Neural cell (in vitro differentiated cells): ENCODE results near the gene CTRL. TPM values are rescaled to one million over a fixed set of nuclear protein-coding genes. Genes with fewer than 3 reads are reported as not detected.
A peak's percentile ranks its signal among the peaks of the same experiment; 100 is the strongest.

Experiments used
- H2AFZ ChIP-seq: fragments of 200-600, 300-800 bp; sonication (generic), shearing (Covaris generic); 2 replicates; pipeline ENCODE4 v1.6.0; 2014; ENCODE audit warnings: low read depth, mild to moderate bottlenecking, antibody characterized with exemption, low read length, moderate library complexity
- H3F3A ChIP-seq: fragments of 200-600 bp; shearing (Covaris generic); 2 replicates; pipeline ENCODE4 v1.6.1; 2016; ENCODE audit warnings: mild to moderate bottlenecking, moderate library complexity, mixed read lengths, antibody characterized with exemption, low read length; ENCODE audit not compliant: insufficient read depth, poor library complexity, severe bottlenecking
- H3K27ac ChIP-seq: fragments of 200-600, 300-800 bp; sonication (generic), shearing (Covaris generic); 2 replicates; pipeline ENCODE4 v1.5.1; 2014; ENCODE audit warnings: mild to moderate bottlenecking, low read length, moderate library complexity
- H3K27me3 ChIP-seq: fragments of 300-800, 200-600 bp; sonication (generic), shearing (Covaris generic); 2 replicates; pipeline ENCODE4 v1.6.0; 2014; ENCODE audit warnings: mild to moderate bottlenecking, low read depth, low read length, moderate library complexity; ENCODE audit not compliant: insufficient read depth
- H3K36me3 ChIP-seq: fragments of 300-800, 200-600 bp; sonication (generic), shearing (Covaris generic); 2 replicates; pipeline ENCODE4 v1.5.1; 2014; ENCODE audit warnings: mild to moderate bottlenecking, antibody characterized with exemption, low read length, moderate library complexity; ENCODE audit not compliant: insufficient read depth
- H3K4me2 ChIP-seq: fragments of 300-800, 200-600 bp; sonication (generic), shearing (Covaris generic); 2 replicates; pipeline ENCODE4 v1.6.0; 2014; ENCODE audit warnings: mild to moderate bottlenecking, low read length
- H3K4me3 ChIP-seq: fragments of 300-800, 200-600 bp; sonication (generic), shearing (Covaris generic); 2 replicates; pipeline ENCODE4 v1.5.1; 2014; ENCODE audit warnings: mild to moderate bottlenecking, low read length, moderate library complexity
- H3K79me2 ChIP-seq: fragments of 200-600 bp; shearing (Covaris generic); replicated peaks from 2 replicates; pipeline ENCODE4 v1.6.0; 2014; ENCODE audit warnings: mild to moderate bottlenecking, low read length, moderate library complexity; ENCODE audit not compliant: insufficient read depth
- H3K9ac ChIP-seq: fragments of 300-800, 200-600 bp; sonication (generic), shearing (Covaris generic); 2 replicates; pipeline ENCODE4 v1.6.1; 2016; ENCODE audit warnings: mild to moderate bottlenecking, low read length, mixed read lengths
- H3K9me2 ChIP-seq: fragments of 200-600 bp; shearing (Covaris generic); 2 replicates; pipeline ENCODE4 v1.6.1; 2016; ENCODE audit warnings: mild to moderate bottlenecking, low read length, mixed read lengths; ENCODE audit not compliant: insufficient read depth
- H3K9me3 ChIP-seq: fragments of 200-600, 300-800 bp; sonication (generic), shearing (Covaris generic); 2 replicates; pipeline ENCODE4 v1.6.1; 2016; ENCODE audit warnings: mild to moderate bottlenecking, mixed run types, low read length, moderate library complexity, mixed read lengths
- H4K20me1 ChIP-seq: fragments of 200-600 bp; shearing (Covaris generic); 2 replicates; pipeline ENCODE4 v1.6.1; 2016; ENCODE audit warnings: mild to moderate bottlenecking, mixed run types; ENCODE audit not compliant: insufficient read depth
- CTCF ChIP-seq: fragments of 450-650 bp; IDR thresholded peaks from 2 replicates; pipeline ENCODE4 v1.5.1; 2014; ENCODE audit warnings: antibody characterized with exemption, mild to moderate bottlenecking, moderate library complexity; ENCODE audit not compliant: poor library complexity, severe bottlenecking
- EP300 ChIP-seq: fragments of 450-650 bp; conservative IDR thresholded peaks from 2 replicates; pipeline ENCODE4 v1.6.1; 2014; ENCODE audit warnings: antibody characterized with exemption, mild to moderate bottlenecking, moderate library complexity; ENCODE audit not compliant: poor library complexity, severe bottlenecking
- EZH2 ChIP-seq: fragments of 200-600, 300-800 bp; shearing (Covaris generic), sonication (generic); IDR thresholded peaks from 2 replicates; pipeline ENCODE4 v1.6.1; 2014; ENCODE audit warnings: antibody characterized with exemption, low read length, borderline replicate concordance, mild to moderate bottlenecking; ENCODE audit not compliant: insufficient read depth, poor library complexity, severe bottlenecking
- MXI1 ChIP-seq: fragments of 450-650 bp; conservative IDR thresholded peaks from 2 replicates; pipeline ENCODE4 v1.6.1; 2014; ENCODE audit warnings: antibody characterized with exemption, mild to moderate bottlenecking; ENCODE audit not compliant: poor library complexity, severe bottlenecking
- POLR2AphosphoS5 ChIP-seq: IDR thresholded peaks from 2 replicates; pipeline ENCODE4 v1.6.1; 2012
- RAD21 ChIP-seq: fragments of 450-650 bp; conservative IDR thresholded peaks from 2 replicates; pipeline ENCODE4 v1.6.1; 2014; ENCODE audit warnings: antibody characterized with exemption, mild to moderate bottlenecking, moderate library complexity
- REST ChIP-seq: IDR thresholded peaks from 2 replicates; pipeline ENCODE4 v1.6.1; 2012; ENCODE audit warnings: borderline replicate concordance
- SMC3 ChIP-seq: fragments of 450-650 bp; conservative IDR thresholded peaks from 2 replicates; pipeline ENCODE4 v1.6.1; 2014; ENCODE audit warnings: antibody characterized with exemption, mild to moderate bottlenecking, moderate library complexity; ENCODE audit not compliant: poor library complexity
- TAF1 ChIP-seq: IDR thresholded peaks from 2 replicates; pipeline ENCODE4 v1.6.1; 2012; ENCODE audit warnings: low read depth
- polyA plus RNA-seq: library from polyadenylated mRNA; depleted of rRNA; stranded (reverse); fragments of >200 nt; gene quantifications from 2 replicates; pipeline ENCODE4 v1.2.3, GENCODE V29; 2014

Gene CTRL
- polyA plus RNA-seq, 1 donor from 2014 or later, result 3.8 TPM

- H2AFZ ChIP-seq, result no peak overlapping the region
Measured at GRCh38 chr16:67934306-67935100, 2.8 kb upstream of the CTRL start.

GRCh38 chr16:67933805-67934204 is 2.1 kb upstream of the CTRL start:
- Histone ChIP-seq H3K79me2 (no peaks in the 10 kb centered on the region), H3F3A (no peaks in the 10 kb centered on the region), H3K36me3 (no peaks in the 10 kb centered on the region), H3K4me2 (no peak overlapping the region), H4K20me1 (no peaks in the 10 kb centered on the region), H3K27me3 (no peaks in the 10 kb centered on the region), H3K27ac (no peak overlapping the region), H3K9me3 (no peaks in the 10 kb centered on the region), H3K4me3 (peak overlapping the region; percentile 100), H3K9ac (no peak overlapping the region), H2AFZ (no peak overlapping the region), H3K9me2 (no peaks in the 10 kb centered on the region)
- TF ChIP-seq EZH2 (no peak), REST (no peak), TAF1 (no peak), EP300 (no peak), RAD21 (no peak), MXI1 (no peak)

More at GRCh38 chr16:67934306-67935100, 2.8 kb upstream of the CTRL start:
- Histone ChIP-seq H3K79me2 (no peaks in the 10 kb centered on the region), H3K9me3 (no peaks in the 10 kb centered on the region), H3K4me3 (peak overlapping the region; percentile 100), H3K9ac (peak overlapping the region; percentile 87), H3K9me2 (no peaks in the 10 kb centered on the region), H3K36me3 (no peaks in the 10 kb centered on the region), H3F3A (no peaks in the 10 kb centered on the region), H3K27ac (no peak overlapping the region), H3K27me3 (no peaks in the 10 kb centered on the region), H4K20me1 (no peaks in the 10 kb centered on the region), H3K4me2 (peak overlapping the region; percentile 88)
- no peak for TF ChIP-seq EZH2
- no peak for TF ChIP-seq SMC3
- TF ChIP-seq RAD21, result no peak
- TF ChIP-seq MXI1, result no peak
- no peak for TF ChIP-seq CTCF
- TF ChIP-seq TAF1, result no peak
- no peak for TF ChIP-seq REST
- no peak for TF ChIP-seq POLR2AphosphoS5
- no peak for TF ChIP-seq EP300
